Calu3 (cell line): ENCODE measurements around the gene LUZP2. TPM values are rescaled to one million over a fixed set of nuclear protein-coding genes. Genes with fewer than 3 reads are reported as not detected.

Experiments
- BruUV-seq: library from RNA; stranded (reverse); fragments of 400-500 nt; replicated peaks from 2 replicates; lab custom pipeline; 2021; lab: Mats Ljungman, UMichigan
- CTCF ChIA-PET: fragments of 300-600 bp; sonication (Branson Sonifier 250); formaldehyde crosslinking; loops from one replicate; lab custom pipeline; 2022; ENCODE audit warnings: antibody characterized with exemption; lab: Charles Lee
- DNase-seq: peaks from one replicate; pipeline ENCODE4 v3.0.0; 2022
- H3K27ac Mint-ChIP-seq: one replicate; pipeline ENCODE4 v1.8.0; 2022; ENCODE audit warnings: mixed read lengths; ENCODE audit not compliant: unreplicated experiment
- H3K27me3 Mint-ChIP-seq: one replicate; pipeline ENCODE4 v1.8.0; 2022; ENCODE audit warnings: mixed read lengths; ENCODE audit not compliant: unreplicated experiment
- H3K36me3 Mint-ChIP-seq: one replicate; pipeline ENCODE4 v1.8.0; 2022; ENCODE audit warnings: mild to moderate bottlenecking, moderate library complexity, mixed read lengths; ENCODE audit not compliant: insufficient read depth, unreplicated experiment
- H3K4me1 Mint-ChIP-seq: one replicate; pipeline ENCODE4 v1.8.0; 2022; ENCODE audit warnings: mild to moderate bottlenecking, low read depth, mixed read lengths; ENCODE audit not compliant: unreplicated experiment
- H3K4me3 Mint-ChIP-seq: one replicate; pipeline ENCODE4 v1.8.0; 2022; ENCODE audit warnings: mild to moderate bottlenecking, low read depth, moderate library complexity, mixed read lengths; ENCODE audit not compliant: unreplicated experiment
- H3K9me3 Mint-ChIP-seq: one replicate; pipeline ENCODE4 v1.8.0; 2022; ENCODE audit warnings: low read depth, mixed read lengths; ENCODE audit not compliant: unreplicated experiment
- intact Hi-C: fragments of 100-400 bp; cut with micrococcal nuclease; formaldehyde crosslinking; loops from one replicate; pipeline ENCODE4 v1.10.0; 2022; ENCODE audit not compliant: unreplicated experiment
- total RNA-seq: library from RNA; stranded (reverse); gene quantifications from 2 replicates; pipeline ENCODE4 v1.2.3, GENCODE V29; 2022
- TF ChIP-seq, protein P1 (sequence below): fragments of 200-600 bp; IDR thresholded peaks from one replicate; pipeline ENCODE4 v1.8.0; 2022; ENCODE audit warnings: antibody characterized with exemption; ENCODE audit not compliant: unreplicated experiment

LUZP2 gene
- total RNA-seq, 1 experiment from 2014 or later = 0.73 TPM

DNA sequence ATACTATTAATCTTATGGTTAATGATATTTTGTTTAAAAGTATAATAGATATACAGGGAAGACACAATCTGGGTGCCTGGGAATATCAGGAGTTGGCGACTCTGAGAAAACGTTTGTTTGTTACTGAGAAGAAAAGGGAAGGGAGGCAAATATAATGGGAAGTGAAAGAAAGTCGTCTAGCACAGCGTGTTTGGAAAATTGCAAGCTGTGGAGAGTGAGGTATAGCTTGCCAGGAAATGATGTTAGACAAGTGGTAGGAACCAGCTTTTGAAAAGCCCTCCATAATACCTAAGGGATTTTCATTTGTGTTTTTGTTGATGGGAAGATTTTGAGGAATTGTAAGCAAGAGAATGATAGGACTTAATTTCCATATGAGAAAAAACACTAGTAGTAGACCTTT lies 322.2 kb downstream of the LUZP2 start:
- H3K36me3 Mint-ChIP-seq = no peaks in the 10 kb centered on the region
- H3K4me1 Mint-ChIP-seq = peaks cover 9% of the 10 kb centered on the region
- no peaks in the 10 kb centered on the region for H3K9me3 Mint-ChIP-seq
- H3K27ac Mint-ChIP-seq = no peak overlapping the region
- H3K4me3 Mint-ChIP-seq = no peak overlapping the region
- TF ChIP-seq, protein P1, sequence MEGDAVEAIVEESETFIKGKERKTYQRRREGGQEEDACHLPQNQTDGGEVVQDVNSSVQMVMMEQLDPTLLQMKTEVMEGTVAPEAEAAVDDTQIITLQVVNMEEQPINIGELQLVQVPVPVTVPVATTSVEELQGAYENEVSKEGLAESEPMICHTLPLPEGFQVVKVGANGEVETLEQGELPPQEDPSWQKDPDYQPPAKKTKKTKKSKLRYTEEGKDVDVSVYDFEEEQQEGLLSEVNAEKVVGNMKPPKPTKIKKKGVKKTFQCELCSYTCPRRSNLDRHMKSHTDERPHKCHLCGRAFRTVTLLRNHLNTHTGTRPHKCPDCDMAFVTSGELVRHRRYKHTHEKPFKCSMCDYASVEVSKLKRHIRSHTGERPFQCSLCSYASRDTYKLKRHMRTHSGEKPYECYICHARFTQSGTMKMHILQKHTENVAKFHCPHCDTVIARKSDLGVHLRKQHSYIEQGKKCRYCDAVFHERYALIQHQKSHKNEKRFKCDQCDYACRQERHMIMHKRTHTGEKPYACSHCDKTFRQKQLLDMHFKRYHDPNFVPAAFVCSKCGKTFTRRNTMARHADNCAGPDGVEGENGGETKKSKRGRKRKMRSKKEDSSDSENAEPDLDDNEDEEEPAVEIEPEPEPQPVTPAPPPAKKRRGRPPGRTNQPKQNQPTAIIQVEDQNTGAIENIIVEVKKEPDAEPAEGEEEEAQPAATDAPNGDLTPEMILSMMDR = no peak
- CTCF ChIA-PET = interaction anchor here (0.6 kb wide), 1 partner anchor 11 kb away, joined by 5 read pairs; no protein-coding TSS in a partner anchor
- intact Hi-C loops = no loop called here
- DNase-seq = no peak
- no TSS peak for BruUV-seq
- no peaks in the 10 kb centered on the region for H3K27me3 Mint-ChIP-seq

- Mint-ChIP-seq H3K27me3 (no peaks in the 10 kb centered on the region), H3K36me3 (no peaks in the 10 kb centered on the region), H3K9me3 (no peaks in the 10 kb centered on the region), H3K4me3 (no peak overlapping the region), H3K27ac (no peak overlapping the region), H3K4me1 (peaks cover 9% of the 10 kb centered on the region)
- intact Hi-C loops = no loop called here
- CTCF ChIA-PET = no interaction called here
- BruUV-seq = no TSS peak
- DNase-seq = no peak
- TF ChIP-seq, protein P1 = no peak
Observed at GRCh38 chr11:24819863-24820434, 323.1 kb downstream of the LUZP2 start.

- Mint-ChIP-seq H3K27me3 (no peaks in the 10 kb centered on the region), H3K9me3 (peaks cover 3% of the 10 kb centered on the region), H3K36me3 (no peaks in the 10 kb centered on the region), H3K4me1 (peaks cover 9% of the 10 kb centered on the region), H3K27ac (no peak overlapping the region), H3K4me3 (no peak overlapping the region)
- DNase-seq = no peak
- CTCF ChIA-PET = no interaction called here
- TF ChIP-seq, protein P1 = no peak
- intact Hi-C loops = no loop called here
- BruUV-seq = no TSS peak
Observed at GRCh38 chr11:24820541-24820940, 323.7 kb downstream of the LUZP2 start.

GRCh38 chr11:24828938-24829605 lies 332.2 kb downstream of the LUZP2 start:
- peak overlapping the region; percentile 2 for H3K4me3 Mint-ChIP-seq

More at GRCh38 chr11:24828938-24829605, 332.2 kb downstream of the LUZP2 start:
- TF ChIP-seq, protein P1 = no peak
- intact Hi-C loops = no loop called here
- H3K36me3 Mint-ChIP-seq = no peaks in the 10 kb centered on the region
- DNase-seq = no peak
- no TSS peak for BruUV-seq
- CTCF ChIA-PET = interaction anchor here (0.7 to 1.0 kb wide), 2 partner anchors 13 to 1252 kb away, joined by 3 to 6 read pairs; no protein-coding TSS in a partner anchor
- H3K27me3 Mint-ChIP-seq = no peaks in the 10 kb centered on the region
- peaks cover 3% of the 10 kb centered on the region for H3K9me3 Mint-ChIP-seq
- peak overlapping the region; percentile 7 for H3K27ac Mint-ChIP-seq
- H3K4me1 Mint-ChIP-seq = peaks cover 22% of the 10 kb centered on the region
